Measurements from ENCODE around the gene C1orf21.

The C1orf21 gene

DNA sequence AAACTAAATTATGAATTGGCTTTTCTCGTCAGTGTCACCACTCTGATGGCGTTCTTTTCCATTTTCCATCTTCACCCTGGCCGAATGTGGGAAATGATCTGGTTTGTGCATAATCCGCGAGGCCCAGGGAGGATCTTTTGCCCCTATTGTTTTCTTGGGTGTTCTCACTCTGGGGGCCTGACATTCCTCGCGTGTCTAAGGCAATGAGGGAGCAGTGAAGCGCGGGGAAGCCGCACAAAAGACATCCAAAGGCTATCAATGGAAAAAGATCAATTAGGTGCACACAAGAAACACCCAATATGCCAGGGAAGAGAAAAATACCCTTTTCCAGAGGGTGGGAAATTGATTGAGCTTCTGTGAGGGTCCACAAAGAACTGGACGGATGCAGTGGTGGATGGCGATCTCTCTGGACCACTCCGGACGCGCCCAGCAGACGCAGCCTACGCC, 941 bp upstream of the C1orf21 start:
- TF ChIP-seq, protein P1, sequence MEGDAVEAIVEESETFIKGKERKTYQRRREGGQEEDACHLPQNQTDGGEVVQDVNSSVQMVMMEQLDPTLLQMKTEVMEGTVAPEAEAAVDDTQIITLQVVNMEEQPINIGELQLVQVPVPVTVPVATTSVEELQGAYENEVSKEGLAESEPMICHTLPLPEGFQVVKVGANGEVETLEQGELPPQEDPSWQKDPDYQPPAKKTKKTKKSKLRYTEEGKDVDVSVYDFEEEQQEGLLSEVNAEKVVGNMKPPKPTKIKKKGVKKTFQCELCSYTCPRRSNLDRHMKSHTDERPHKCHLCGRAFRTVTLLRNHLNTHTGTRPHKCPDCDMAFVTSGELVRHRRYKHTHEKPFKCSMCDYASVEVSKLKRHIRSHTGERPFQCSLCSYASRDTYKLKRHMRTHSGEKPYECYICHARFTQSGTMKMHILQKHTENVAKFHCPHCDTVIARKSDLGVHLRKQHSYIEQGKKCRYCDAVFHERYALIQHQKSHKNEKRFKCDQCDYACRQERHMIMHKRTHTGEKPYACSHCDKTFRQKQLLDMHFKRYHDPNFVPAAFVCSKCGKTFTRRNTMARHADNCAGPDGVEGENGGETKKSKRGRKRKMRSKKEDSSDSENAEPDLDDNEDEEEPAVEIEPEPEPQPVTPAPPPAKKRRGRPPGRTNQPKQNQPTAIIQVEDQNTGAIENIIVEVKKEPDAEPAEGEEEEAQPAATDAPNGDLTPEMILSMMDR (IDR thresholded peaks at IDR 0.05; ENCODE audit: control insufficient read depth, extremely low read depth, insufficient read depth) = no peak
- H3K4me3 ChIP-seq (ENCODE audit: low read depth, low read length) = peak overlapping the region; percentile 62
- DNase-seq (ENCODE audit: low read depth) = no peak

DNA sequence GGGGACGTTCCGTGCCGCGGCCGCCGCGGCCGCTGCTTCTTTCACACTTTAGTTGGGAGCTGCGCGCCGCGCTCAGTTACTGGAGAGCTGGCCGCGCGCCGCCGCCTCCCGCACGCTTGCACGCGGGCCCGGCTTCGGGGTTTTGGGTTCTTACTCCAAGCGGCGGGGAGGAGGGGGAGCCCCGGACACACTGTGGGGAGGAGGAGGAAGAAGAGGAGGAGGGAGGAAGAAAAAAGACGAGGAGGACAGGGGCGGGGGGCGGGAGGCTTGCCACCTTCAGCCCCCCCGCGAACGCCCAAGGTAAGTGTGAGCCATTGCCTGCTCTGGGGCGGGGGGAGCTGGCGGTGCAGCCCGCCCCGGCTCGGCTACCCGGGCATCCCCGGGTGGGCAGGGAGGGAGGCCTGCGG, 243 bp downstream of the C1orf21 start:
- peak overlapping the region; percentile 62 for H3K4me3 ChIP-seq (ENCODE audit: low read depth, low read length)
- no peak for DNase-seq (ENCODE audit: low read depth)
- TF ChIP-seq, protein P1 (IDR thresholded peaks at IDR 0.05; ENCODE audit: control insufficient read depth, extremely low read depth, insufficient read depth) = no peak

DNA sequence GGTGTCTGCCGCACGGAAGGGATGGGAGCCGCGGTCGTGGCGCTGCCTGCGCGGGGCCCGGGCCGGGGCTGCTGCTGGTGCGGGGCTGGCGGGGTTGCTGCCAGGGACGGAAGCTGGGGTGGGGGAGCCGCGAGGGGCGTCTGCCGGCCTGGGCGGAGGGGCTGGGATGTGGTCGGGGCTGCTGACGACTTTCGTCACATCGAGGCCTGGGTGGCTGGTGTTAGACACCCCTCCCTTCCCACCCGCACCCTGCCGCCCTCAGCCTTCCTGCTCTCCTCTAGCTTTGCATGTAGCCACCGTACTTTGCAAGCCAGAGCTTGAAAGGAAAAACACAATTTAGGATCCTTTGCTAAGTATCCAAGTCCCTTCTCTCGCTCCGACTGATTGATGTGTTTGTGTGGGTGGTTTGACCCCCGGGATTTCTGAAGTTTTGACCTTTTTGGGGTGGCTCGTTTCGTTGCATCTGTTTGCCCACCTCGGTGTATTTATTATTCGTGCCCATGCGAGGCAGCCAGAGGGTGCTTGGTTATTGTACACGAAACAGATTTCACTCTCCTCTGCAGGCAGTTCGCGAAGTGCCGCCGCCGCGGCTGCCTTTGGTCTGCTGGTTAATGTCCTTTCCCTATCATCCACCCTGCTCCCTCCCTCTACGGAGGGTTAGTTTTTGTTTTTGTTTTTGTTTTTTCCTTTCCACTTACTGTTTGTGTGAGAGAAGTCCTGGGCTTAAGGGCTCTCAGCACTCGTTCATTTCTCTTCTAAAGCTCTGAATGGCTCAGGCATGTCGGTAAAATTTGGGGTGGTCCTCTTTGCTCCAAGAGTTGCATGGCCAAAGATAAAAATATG, 868 bp downstream of the C1orf21 start:
- DNase-seq (ENCODE audit: low read depth) = no peak
- peak overlapping the region; percentile 62 for H3K4me3 ChIP-seq (ENCODE audit: low read depth, low read length)
- TF ChIP-seq, protein P1 (IDR thresholded peaks at IDR 0.05; ENCODE audit: control insufficient read depth, extremely low read depth, insufficient read depth) = no peak; the same call in 1 of the 2 replicates

DNA sequence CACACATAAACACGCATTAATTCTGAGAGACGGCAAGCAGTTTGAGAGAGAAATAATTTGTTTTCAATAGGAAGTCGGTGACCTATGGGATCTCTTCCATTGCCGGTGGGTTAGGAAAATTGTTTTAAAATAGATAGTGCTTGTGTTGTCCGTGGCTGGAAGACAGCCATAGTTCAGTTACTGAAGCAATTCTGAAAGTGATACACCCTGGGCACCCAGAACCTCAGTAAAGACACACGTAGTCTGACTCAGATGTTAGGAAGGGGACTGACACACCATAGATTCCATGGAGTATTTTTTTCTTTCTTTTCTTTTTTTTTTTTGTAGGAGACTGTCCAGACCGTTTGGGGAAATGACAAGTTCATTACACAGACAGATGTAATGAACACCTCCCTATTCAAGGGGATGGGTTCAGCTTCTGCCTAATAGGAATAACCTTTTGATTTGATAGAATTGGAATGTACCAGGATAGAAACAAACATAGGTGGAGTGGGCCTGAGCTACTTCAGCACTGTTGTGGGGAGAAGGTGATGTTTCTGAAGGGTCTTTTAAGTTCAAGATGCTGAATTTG, 1.6 kb downstream of the C1orf21 start:
- TF ChIP-seq, protein P1 (IDR thresholded peaks at IDR 0.05; ENCODE audit: control insufficient read depth, extremely low read depth, insufficient read depth) = no peak
- DNase-seq (ENCODE audit: low read depth) = no peak
- H3K4me3 ChIP-seq (ENCODE audit: low read depth, low read length) = peak overlapping the region; percentile 62

DNA sequence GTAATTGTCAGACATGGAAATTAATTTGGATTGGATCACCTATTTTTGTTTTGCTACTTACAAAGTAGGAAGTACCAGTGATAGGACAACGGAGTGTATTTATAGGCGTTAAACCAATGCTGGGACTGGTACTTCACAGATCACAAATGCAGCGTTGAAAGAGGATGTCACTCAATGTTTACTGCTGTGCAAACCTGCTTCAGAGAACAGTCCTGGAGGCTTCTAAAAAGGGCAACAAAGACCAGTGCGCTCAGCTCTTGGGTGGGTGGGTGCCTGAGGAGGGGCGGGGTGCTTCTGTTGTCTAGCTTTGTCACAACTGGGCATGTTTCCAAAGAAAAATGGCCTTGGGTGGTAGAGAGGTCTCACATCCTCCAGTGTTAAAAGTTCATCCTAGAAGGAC, 2.1 kb downstream of the C1orf21 start:
- H3K4me3 ChIP-seq (ENCODE audit: low read depth, low read length) = peak overlapping the region; percentile 62
- TF ChIP-seq, protein P1 (IDR thresholded peaks at IDR 0.05; ENCODE audit: control insufficient read depth, extremely low read depth, insufficient read depth) = no peak
- DNase-seq (ENCODE audit: low read depth) = no peak

DNA sequence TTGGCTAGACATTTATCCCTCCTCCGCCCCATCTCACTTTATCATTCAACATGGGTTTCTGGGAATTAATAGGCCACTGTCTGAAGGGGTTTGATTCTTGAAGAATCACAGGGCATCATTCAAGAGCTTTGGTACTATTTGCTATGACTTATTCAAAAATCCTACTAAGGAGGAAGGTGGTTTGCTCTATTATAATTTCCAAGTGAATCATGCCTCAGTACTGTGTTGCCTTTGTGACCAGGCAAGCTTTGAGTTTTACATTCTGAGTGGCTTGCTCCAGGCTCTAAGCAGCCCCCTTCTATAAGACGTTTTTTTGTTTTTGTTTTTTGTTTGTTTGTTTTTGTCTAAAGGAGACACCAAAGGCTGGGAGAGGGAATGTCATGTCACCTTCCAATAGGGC, 2.6 kb downstream of the C1orf21 start:
- TF ChIP-seq, protein P1 (IDR thresholded peaks at IDR 0.05; ENCODE audit: control insufficient read depth, extremely low read depth, insufficient read depth) = no peak
- no peak for DNase-seq (ENCODE audit: low read depth)
- H3K4me3 ChIP-seq (ENCODE audit: low read depth, low read length) = peak overlapping the region; percentile 62

All from LNCaP clone FGC (cell line).